ENCODE data around the gene YEATS4. TPM values are rescaled to one million over a fixed set of nuclear protein-coding genes. Genes with fewer than 3 reads are reported as not detected.
A peak's percentile ranks its signal among the peaks of the same experiment; 100 is the strongest.

The YEATS4 gene
- total and polyA plus RNA-seq, 2 experiments from 2014 or later = 64.7 to 90.5 TPM

GRCh38 chr12:69410571-69410970 is 51.0 kb downstream of the YEATS4 start (continued):
- TF ChIP-seq ETS1 (IDR thresholded peaks at IDR 0.05) (no peak), POLR2AphosphoS5 (IDR thresholded peaks at IDR 0.05; ENCODE audit: low read depth) (no peak), CREB1 (CRISPR knock-in tag; IDR thresholded peaks at IDR 0.05; ENCODE audit: low read depth) (no peak), ZNF114 (CRISPR knock-in tag; IDR thresholded peaks at IDR 0.05) (no peak), CTCF (conservative IDR thresholded peaks at IDR 0.05; ENCODE audit: low read depth in 2 of 2) (no peak)

- no peak overlapping the region for H3K4me3 Mint-ChIP-seq
Observed at GRCh38 chr12:69412655-69413054, 53.1 kb downstream of the YEATS4 start.

More at GRCh38 chr12:69412655-69413054, 53.1 kb downstream of the YEATS4 start:
- Histone ChIP-seq H3K79me2 (replicated peaks; ENCODE audit: insufficient read depth) (no peaks in the 10 kb centered on the region), H3K27me3 (ENCODE audit: insufficient read depth) (no peaks in the 10 kb centered on the region), H3K4me2 (no peak overlapping the region), H3K36me3 (ENCODE audit: insufficient read depth) (no peaks in the 10 kb centered on the region), H4K20me1 (replicated peaks; ENCODE audit: insufficient read depth) (no peaks in the 10 kb centered on the region), H2AFZ (no peak overlapping the region), H3K27ac (ENCODE audit: low read depth) (no peak overlapping the region), H3K4me1 (ENCODE audit: insufficient read depth) (peaks cover 6% of the 10 kb centered on the region), H3K9me2 (ENCODE audit: insufficient read depth) (no peaks in the 10 kb centered on the region), H3K4me3 (no peak overlapping the region), H3F3A (replicated peaks; ENCODE audit: low read depth) (no peaks in the 10 kb centered on the region)
- H3K27me3 Mint-ChIP-seq (ENCODE audit: insufficient read depth, low read depth, poor library complexity) = peaks cover 1% of the 10 kb centered on the region
- peaks cover 12% of the 10 kb centered on the region for H3K4me1 Mint-ChIP-seq
- DNase-seq (ENCODE audit: low spot score) (no peak), ATAC-seq (no peak)
- H3K27ac Mint-ChIP-seq = no peak overlapping the region
- TF ChIP-seq CTCF (conservative IDR thresholded peaks at IDR 0.05; ENCODE audit: low read depth in 2 of 2) (peak in 1 of 2 experiments; percentile 38; a peak in 2 of 4 replicates), NANOG (IDR thresholded peaks at IDR 0.05; ENCODE audit: borderline replicate concordance) (no peak)
- H3K36me3 Mint-ChIP-seq (ENCODE audit: low read depth) = no peaks in the 10 kb centered on the region; the same call in 2 of the 3 replicates
- H3K9me3 Mint-ChIP-seq = no peaks in the 10 kb centered on the region
